ENCODE data around the gene CDC42SE2.
A peak's percentile ranks its signal among the peaks of the same experiment; 100 is the strongest.
"Not testable (repeated sequence)": the region's sequence is repeated elsewhere in the genome, so short reads cannot be mapped to it uniquely, and the experiment has no call there.

Gene CDC42SE2

GRCh38 chr5:131250751-131251475 lies 12.9 kb upstream of the CDC42SE2 start:
- no peak for DNase-seq (ENCODE audit: low spot score)

GRCh38 chr5:131252824-131253171 lies 11.1 kb upstream of the CDC42SE2 start:
- no peak for DNase-seq (ENCODE audit: low spot score)

DNA sequence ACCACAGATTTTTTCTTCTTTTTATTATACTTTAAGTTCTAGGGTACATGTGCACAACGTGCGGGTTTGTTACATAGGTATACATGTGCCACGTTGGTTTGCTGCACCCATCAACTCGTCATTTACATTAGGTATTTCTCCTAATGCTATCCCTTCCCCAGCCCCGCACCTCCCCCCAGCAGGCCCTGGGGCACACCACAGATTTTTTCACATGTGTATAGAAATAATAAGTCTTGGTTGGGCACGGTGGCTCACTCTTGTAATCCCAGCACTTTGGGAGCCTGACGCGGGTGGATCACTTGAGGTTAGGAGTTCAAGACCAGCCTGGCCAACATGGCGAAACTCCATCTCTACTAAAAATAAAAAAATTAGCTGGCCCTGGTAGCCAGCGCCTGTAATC lies 9.8 kb upstream of the CDC42SE2 start:
- DNase-seq (ENCODE audit: low spot score), result not testable (repeated sequence)

GRCh38 chr5:131254741-131255140 lies 9.1 kb upstream of the CDC42SE2 start:
- no peak for DNase-seq (ENCODE audit: low spot score)

DNA sequence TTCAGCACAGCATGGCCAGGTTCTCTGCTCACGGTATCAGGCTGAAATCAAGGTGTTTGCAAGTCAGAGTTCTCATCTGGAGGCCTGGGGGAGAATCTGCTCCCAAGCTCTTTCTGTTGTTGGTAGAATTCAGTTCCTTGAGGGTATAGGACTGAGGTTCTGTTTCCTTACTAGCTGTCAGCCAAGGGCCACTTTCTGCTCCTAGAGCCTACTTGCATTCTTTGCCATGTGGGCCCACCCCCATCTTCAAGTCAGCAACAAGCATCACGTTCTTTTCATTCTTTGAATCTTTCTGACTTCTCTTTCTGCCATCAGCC lies 7.4 kb upstream of the CDC42SE2 start:
- no peak for DNase-seq (ENCODE audit: low spot score)

GRCh38 chr5:131258733-131259132 lies 5.1 kb upstream of the CDC42SE2 start:
- DNase-seq (ENCODE audit: low spot score), result no peak

DNA sequence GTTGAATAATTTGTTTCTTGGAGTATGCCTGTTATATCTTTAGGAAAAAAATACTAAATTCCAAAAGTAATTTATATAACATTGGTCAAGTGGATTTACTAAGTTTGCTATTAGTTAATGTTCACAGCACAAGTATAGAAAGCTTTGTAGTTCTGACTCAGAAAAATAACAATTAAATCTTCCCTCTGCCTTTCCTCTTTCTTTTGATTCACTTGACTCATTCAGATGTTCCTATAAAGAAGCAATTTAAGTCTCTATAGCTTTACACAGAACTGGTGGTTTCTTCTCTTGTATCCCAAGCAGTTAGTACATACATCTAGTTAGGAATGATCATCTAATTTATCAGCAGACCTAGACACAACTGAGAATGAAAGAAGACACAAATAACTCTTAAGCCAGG lies 4.5 kb upstream of the CDC42SE2 start:
- DNase-seq (ENCODE audit: low spot score), result no peak

DNA sequence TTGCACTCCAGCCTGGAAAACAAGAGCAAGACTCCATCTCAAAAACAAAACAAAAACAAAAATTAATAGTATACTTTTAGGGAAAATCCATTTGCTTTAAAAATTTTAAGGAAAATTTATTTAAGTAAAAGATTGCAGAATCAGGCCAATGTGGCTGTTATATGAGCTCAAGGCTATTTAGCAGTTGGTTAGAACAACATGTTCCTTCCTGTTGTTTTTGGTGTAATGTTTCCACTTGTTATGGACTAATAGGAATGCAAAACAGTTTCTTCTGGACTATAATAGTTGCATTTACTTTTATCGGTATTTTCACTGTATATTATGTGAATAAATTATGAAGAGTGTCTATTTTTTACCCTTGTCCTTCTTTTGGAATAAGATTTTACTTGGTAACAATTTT lies 3.0 kb upstream of the CDC42SE2 start:
- DNase-seq (ENCODE audit: low spot score), result no peak

GRCh38 chr5:131261483-131261882 lies 2.4 kb upstream of the CDC42SE2 start:
- no peak for DNase-seq (ENCODE audit: low spot score)

GRCh38 chr5:131262953-131263541 lies 806 bp upstream of the CDC42SE2 start:
- no peak for DNase-seq (ENCODE audit: low spot score)

DNA sequence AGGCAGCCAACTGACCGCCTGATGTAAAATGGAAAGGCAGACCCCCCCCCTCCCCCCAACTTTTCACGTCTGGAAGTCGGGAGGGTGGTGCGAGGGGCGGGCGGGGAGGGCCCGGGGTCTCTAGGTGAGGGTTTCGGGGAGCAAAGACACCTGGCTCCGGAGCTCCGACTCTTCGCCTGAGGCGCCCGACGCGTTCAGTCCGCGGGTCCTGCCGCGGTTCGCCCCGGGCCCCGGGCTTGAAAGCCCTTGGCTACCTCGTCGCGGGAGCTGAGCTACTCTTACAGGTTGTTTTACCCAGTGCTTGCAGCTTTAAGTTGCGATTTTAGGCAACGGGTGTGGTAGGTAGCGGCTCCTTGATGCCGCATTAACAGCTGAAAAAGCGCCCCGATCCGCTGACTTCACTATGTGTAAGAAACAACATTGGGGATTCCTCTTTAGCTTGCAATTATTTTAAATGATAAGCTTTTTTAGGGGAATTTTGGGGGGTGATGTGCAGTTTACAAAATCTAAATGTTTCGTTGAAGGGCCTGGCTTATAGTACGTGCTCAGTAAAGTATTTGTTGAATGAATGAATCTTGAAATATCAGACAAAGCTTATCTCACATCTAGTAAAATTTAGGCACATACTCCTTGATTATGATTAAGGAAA lies 722 bp downstream of the CDC42SE2 start:
- DNase-seq (ENCODE audit: low spot score), result peak; percentile 36

DNA sequence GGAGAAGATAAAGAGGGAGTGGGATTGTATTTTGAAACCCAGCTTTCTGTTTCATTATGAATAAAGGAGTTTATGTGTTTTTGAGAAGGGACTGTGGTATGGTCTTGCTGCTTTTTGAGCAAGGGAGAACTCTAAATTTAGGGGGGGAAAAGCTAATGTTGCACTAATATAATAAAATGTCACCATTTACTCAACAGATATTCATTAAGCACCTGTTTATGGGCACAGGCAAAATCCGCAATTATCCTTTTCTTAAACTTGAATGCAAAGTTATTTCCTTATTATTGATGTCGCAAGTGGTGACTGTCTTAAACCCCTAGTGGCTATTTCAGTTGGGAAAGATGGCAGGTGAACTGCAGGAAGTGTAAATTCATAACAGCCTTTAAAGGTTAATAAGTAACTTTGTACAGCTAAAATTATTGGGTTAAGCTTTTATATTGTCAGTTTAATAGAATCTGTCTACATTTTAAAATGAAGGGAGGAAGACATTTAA lies 1.5 kb downstream of the CDC42SE2 start:
- DNase-seq (ENCODE audit: low spot score), result no peak

- DNase-seq (ENCODE audit: low spot score), result no peak
These were observed 2.7 kb downstream of the CDC42SE2 start for GRCh38 chr5:131266370-131267060.

- DNase-seq (ENCODE audit: low spot score), result no peak
These were observed 5.0 kb downstream of the CDC42SE2 start for GRCh38 chr5:131268758-131269370.

GRCh38 chr5:131270809-131271208 lies 7.0 kb downstream of the CDC42SE2 start:
- DNase-seq (ENCODE audit: low spot score), result peak; percentile 12

- DNase-seq (ENCODE audit: low spot score), result not testable (repeated sequence)
These were observed 8.0 kb downstream of the CDC42SE2 start for GRCh38 chr5:131271888-131272287.

DNA sequence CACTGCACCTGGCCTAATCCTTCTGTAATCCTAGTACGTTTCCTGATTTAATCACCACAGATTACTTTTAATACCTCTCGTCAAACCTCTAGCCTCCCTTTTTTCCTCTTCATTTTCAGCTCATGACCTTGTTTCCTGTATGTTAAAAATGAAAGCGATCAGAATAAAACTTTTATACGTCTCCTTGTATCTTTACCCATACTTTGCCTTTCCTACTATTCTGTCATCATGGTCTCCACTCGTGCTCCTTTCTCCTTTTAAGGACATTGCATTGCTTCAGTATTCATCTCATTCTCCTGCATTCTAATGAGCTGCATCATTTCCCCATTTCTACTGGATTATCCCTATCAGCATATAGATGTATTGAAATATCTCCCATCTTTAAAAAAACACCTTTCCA lies 8.5 kb downstream of the CDC42SE2 start:
- DNase-seq (ENCODE audit: low spot score), result no peak

- no peak for DNase-seq (ENCODE audit: low spot score)
These were observed 8.9 kb downstream of the CDC42SE2 start for GRCh38 chr5:131272724-131273123.

DNA sequence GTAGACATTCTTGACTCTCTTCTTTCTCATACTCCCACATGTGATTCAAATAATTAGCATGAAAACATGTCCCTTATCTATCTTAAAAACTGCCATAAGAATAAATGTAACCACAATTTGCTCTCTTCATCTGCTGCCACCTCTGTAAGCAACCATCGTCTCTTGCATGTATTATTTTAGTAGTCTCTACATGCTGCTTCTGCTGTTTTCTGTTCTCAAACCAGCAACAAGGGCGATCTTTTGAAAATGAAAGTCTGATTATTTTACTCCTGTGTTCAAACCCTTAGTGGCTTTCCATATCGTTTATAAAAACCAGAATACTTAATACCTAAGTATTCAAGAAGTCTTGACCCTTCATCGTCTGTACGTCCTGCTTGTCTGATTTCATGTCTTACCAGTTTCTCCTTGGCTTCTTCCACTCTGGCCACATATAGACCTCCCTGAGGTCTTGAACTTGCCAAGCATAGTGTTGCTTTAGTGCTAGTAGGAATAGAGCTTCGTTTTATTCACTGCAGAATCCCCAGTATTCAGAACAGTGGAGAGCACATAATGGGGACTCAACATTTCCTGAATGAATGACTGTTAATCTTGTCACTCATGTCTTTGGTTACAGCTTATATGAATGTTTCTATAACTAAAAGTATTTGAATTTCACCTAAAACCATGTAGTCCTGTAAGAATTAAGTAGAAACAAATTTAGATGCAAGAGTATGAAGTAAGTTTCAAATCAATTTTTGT lies 10.6 kb downstream of the CDC42SE2 start:
- no peak for DNase-seq (ENCODE audit: low spot score)

DNA sequence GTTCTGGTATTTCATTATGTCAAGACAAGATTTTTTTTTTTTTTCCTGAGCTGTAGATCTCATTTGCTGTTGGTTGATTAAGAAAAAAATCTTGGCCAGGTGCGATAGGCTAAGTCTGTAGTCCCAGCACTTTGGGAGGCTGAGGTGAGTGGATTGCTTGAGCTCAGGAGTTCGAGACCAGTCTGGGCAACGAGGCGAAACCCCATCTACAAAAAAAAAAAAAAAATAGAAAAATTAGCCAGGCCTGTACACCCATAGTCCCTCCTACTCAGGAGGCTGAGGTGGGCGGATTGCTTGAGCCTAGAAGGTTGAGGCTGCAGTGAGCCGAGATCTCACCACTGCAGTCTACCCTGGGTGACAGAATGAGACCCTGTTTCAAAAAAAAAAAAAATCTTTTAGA lies 12.2 kb downstream of the CDC42SE2 start:
- no peak for DNase-seq (ENCODE audit: low spot score)

DNA sequence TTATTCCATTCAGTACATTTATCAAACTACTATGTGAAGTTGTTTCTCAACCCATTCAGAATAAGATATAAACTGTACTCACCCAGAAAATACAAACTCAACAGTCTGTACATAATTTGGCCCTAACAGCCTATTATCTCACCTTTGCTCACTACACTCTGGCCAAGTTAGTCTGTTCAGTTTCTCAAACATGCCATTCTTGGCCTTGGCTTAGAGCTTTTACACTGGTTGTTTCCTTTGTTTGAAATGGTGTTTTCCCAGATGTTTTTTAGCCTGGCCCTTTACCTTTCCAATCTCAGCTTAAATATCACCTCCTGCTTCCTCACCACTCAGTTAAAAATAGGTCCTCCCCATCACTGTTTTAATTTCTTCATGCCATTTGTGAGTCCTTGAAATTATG lies 13.6 kb downstream of the CDC42SE2 start:
- DNase-seq (ENCODE audit: low spot score), result no peak
